ENCODE results near the gene KRT6B.
"Not testable (repeated sequence)": the region's sequence is repeated elsewhere in the genome, so short reads cannot be mapped to it uniquely, and the experiment has no call there.

Gene KRT6B

GRCh38 chr12:52452101-52452500 lies at the start of gene KRT6B:
TSS of gene KRT6B (minus strand) at chr12:52452146. CDS start at chr12:52452078, 68 bp downstream.
- no peak for DNase-seq (ENCODE audit: low read depth)
- no peak for TF ChIP-seq MYC (IDR thresholded peaks at IDR 0.05; ENCODE audit: low read depth, low read length)
- TF ChIP-seq POLR2A (IDR thresholded peaks at IDR 0.05; ENCODE audit: extremely low read depth, insufficient read length): no peak
- no peak for TF ChIP-seq CTCF (IDR thresholded peaks at IDR 0.05; ENCODE audit: low read depth, low read length)
- no peak for TF ChIP-seq MAX (IDR thresholded peaks at IDR 0.05; ENCODE audit: low read depth, low read length)
- H3K4me3 ChIP-seq (ENCODE audit: low read depth, low read length): no peak within 1 kb of the TSS

- no peak overlapping the region for H3K4me3 ChIP-seq (ENCODE audit: low read depth, low read length)
- no peak for DNase-seq (ENCODE audit: low read depth)
- no peak for TF ChIP-seq MYC (IDR thresholded peaks at IDR 0.05; ENCODE audit: low read depth, low read length)
- TF ChIP-seq POLR2A (IDR thresholded peaks at IDR 0.05; ENCODE audit: extremely low read depth, insufficient read length): no peak
- TF ChIP-seq MAX (IDR thresholded peaks at IDR 0.05; ENCODE audit: low read depth, low read length): no peak
- no peak for TF ChIP-seq CTCF (IDR thresholded peaks at IDR 0.05; ENCODE audit: low read depth, low read length)
Measured at GRCh38 chr12:52501490-52501889, 49.5 kb upstream of the KRT6B start.

GRCh38 chr12:52500574-52500973 lies 48.6 kb upstream of the KRT6B start:
- H3K4me3 ChIP-seq (ENCODE audit: low read depth, low read length); DNase-seq (ENCODE audit: low read depth): not testable (repeated sequence)

- TF ChIP-seq POLR2A (IDR thresholded peaks at IDR 0.05; ENCODE audit: extremely low read depth, insufficient read length): no peak
- no peak for TF ChIP-seq MAX (IDR thresholded peaks at IDR 0.05; ENCODE audit: low read depth, low read length)
- TF ChIP-seq MYC (IDR thresholded peaks at IDR 0.05; ENCODE audit: low read depth, low read length): no peak
- DNase-seq (ENCODE audit: low read depth): no peak
- H3K4me3 ChIP-seq (ENCODE audit: low read depth, low read length): no peak overlapping the region
Measured at GRCh38 chr12:52499806-52500560, 48.0 kb upstream of the KRT6B start.

GRCh38 chr12:52498946-52499345 lies 47.0 kb upstream of the KRT6B start:
- no peak for TF ChIP-seq CTCF (IDR thresholded peaks at IDR 0.05; ENCODE audit: low read depth, low read length)
- no peak for TF ChIP-seq POLR2A (IDR thresholded peaks at IDR 0.05; ENCODE audit: extremely low read depth, insufficient read length)
- TF ChIP-seq MYC (IDR thresholded peaks at IDR 0.05; ENCODE audit: low read depth, low read length): no peak
- no peak for TF ChIP-seq MAX (IDR thresholded peaks at IDR 0.05; ENCODE audit: low read depth, low read length)
- DNase-seq (ENCODE audit: low read depth): no peak
- no peak overlapping the region for H3K4me3 ChIP-seq (ENCODE audit: low read depth, low read length)

GRCh38 chr12:52497975-52498374 lies 46.0 kb upstream of the KRT6B start:
- DNase-seq (ENCODE audit: low read depth): no peak
- H3K4me3 ChIP-seq (ENCODE audit: low read depth, low read length): no peak overlapping the region
- TF ChIP-seq POLR2A (IDR thresholded peaks at IDR 0.05; ENCODE audit: extremely low read depth, insufficient read length): no peak
- TF ChIP-seq CTCF (IDR thresholded peaks at IDR 0.05; ENCODE audit: low read depth, low read length): no peak
- TF ChIP-seq MAX (IDR thresholded peaks at IDR 0.05; ENCODE audit: low read depth, low read length): no peak
- no peak for TF ChIP-seq MYC (IDR thresholded peaks at IDR 0.05; ENCODE audit: low read depth, low read length)
